M059J (cell line): ENCODE results near the gene CHPF. TPM values are rescaled to one million over a fixed set of nuclear protein-coding genes. Genes with fewer than 3 reads are reported as not detected.

Experiments used
- DNase-seq: peaks from one replicate; pipeline ENCODE4 v3.0.0-alpha.2; 2012; ENCODE audit warnings: low read depth
- total RNA-seq: library from RNA; depleted of rRNA; stranded (reverse); fragments of >200 nt; shearing (Covaris generic); gene quantifications from 2 replicates; pipeline ENCODE4 v1.2.3, GENCODE V29; 2014

The CHPF gene
- total RNA-seq, 1 experiment from 2014 or later, result 227 TPM

GRCh38 chr2:219567791-219568361 lies 24.3 kb upstream of the CHPF start:
- DNase-seq, result no peak

- no peak for DNase-seq
These were observed 23.5 kb upstream of the CHPF start for GRCh38 chr2:219567131-219567530.

GRCh38 chr2:219566640-219567039 lies 23.0 kb upstream of the CHPF start:
- no peak for DNase-seq

GRCh38 chr2:219565130-219566080 lies 21.8 kb upstream of the CHPF start:
- no peak for DNase-seq

GRCh38 chr2:219563271-219563928 lies 19.8 kb upstream of the CHPF start:
- DNase-seq, result no peak

- no peak for DNase-seq
These were observed 18.7 kb upstream of the CHPF start for GRCh38 chr2:219562049-219563020.

- DNase-seq, result no peak
These were observed 17.8 kb upstream of the CHPF start for GRCh38 chr2:219561179-219562048.

GRCh38 chr2:219560893-219561178 lies 17.2 kb upstream of the CHPF start:
- no peak for DNase-seq

- no peak for DNase-seq
These were observed 16.7 kb upstream of the CHPF start for GRCh38 chr2:219560037-219560892.

- DNase-seq, result no peak
These were observed 15.7 kb upstream of the CHPF start for GRCh38 chr2:219559156-219559915.

- no peak for DNase-seq
These were observed 14.5 kb upstream of the CHPF start for GRCh38 chr2:219557791-219558785.

- DNase-seq, result no peak
These were observed 13.7 kb upstream of the CHPF start for GRCh38 chr2:219557320-219557719.

GRCh38 chr2:219556413-219556812 lies 12.8 kb upstream of the CHPF start:
- no peak for DNase-seq

- no peak for DNase-seq
These were observed 12.3 kb upstream of the CHPF start for GRCh38 chr2:219555956-219556355.

GRCh38 chr2:219554350-219554749 lies 10.7 kb upstream of the CHPF start:
- no peak for DNase-seq

GRCh38 chr2:219553463-219553963 lies 9.9 kb upstream of the CHPF start:
- DNase-seq, result no peak

GRCh38 chr2:219553168-219553417 lies 9.5 kb upstream of the CHPF start:
- no peak for DNase-seq
